ENCODE data around the gene DENND2A. TPM values are rescaled to one million over a fixed set of nuclear protein-coding genes. Genes with fewer than 3 reads are reported as not detected.

The DENND2A gene
- total and polyA plus RNA-seq, 10 of the 15 experiments (the other 5 are each of a cell fraction or from before 2014, with no cell fraction given), result 0.01 TPM; not detected in 9

- Histone ChIP-seq H3K27ac (ENCODE audit: control insufficient read depth, insufficient read depth) (peak overlapping the region; percentile 76), H3K9ac (ENCODE audit: control insufficient read depth, insufficient read depth, low read length) (peak overlapping the region; percentile 82), H2AFZ (ENCODE audit: control insufficient read depth, low read depth, low read length) (peak overlapping the region; percentile 48), H3K4me1 (ENCODE audit: control insufficient read depth, insufficient read depth, low read length) (peaks cover 13% of the 10 kb centered on the region), H3K36me3 (ENCODE audit: control insufficient read depth in 2 of 2, insufficient read depth in 2 of 2, low read length in 1 of 2) (no peaks in the 10 kb centered on the region), H3K79me2 (ENCODE audit: control insufficient read depth, insufficient read depth, low read length) (peaks cover 46% of the 10 kb centered on the region), H3K4me3 (peak overlapping the region; percentile 98), H3K4me2 (ENCODE audit: control insufficient read depth, insufficient read depth) (peak overlapping the region; percentile 90; the same call in 1 of the 2 replicates), H4K20me1 (ENCODE audit: control insufficient read depth, insufficient read depth) (peaks cover 4% of the 10 kb centered on the region), H3K27me3 (replicated peaks in 1 of 2; ENCODE audit: control insufficient read depth in 2 of 2, insufficient read depth in 2 of 2, low read length in 1 of 2) (no peaks in the 10 kb centered on the region), H3K9me3 (replicated peaks; ENCODE audit: control insufficient read depth, insufficient read depth, low read length) (no peaks in the 10 kb centered on the region)
- no TSS peak for BruUV-seq (replicated peaks)
- intact Hi-C loops (cut with micrococcal nuclease; ENCODE audit: unreplicated experiment), result loop anchor here (5.0 kb wide), 2 partner anchors 301 to 534 kb away; partner anchors contain the start of genes KDM7A and MRPS33
- ChIA-PET RAD21 (ENCODE audit: unreplicated experiment) (interaction anchor here (0.7 to 2.0 kb wide), 7 partner anchors 11 to 534 kb away, joined by 3 to 8 read pairs (median 5); partner anchors contain the start of gene SLC37A3), SMC1A (ENCODE audit: uncharacterized antibody, unreplicated experiment) (interaction anchor here (0.8 to 3.9 kb wide), 7 partner anchors 10 to 876 kb away, joined by 3 to 27 read pairs (median 3); no protein-coding TSS in a partner anchor), POLR2A (interaction anchor here (0.6 to 1.4 kb wide), 4 partner anchors 10 to 46 kb away, joined by 3 to 4 read pairs (median 3); no protein-coding TSS in a partner anchor), CTCF (interaction anchor here (0.6 to 5.2 kb wide), 8 partner anchors 12 to 1044 kb away, joined by 3 to 67 read pairs (median 3); partner anchors contain the start of gene KDM7A)
- in situ Hi-C loops (cut with MboI), result no loop called here
- FAIRE-seq, result no peak
- peak; percentile 54 for ATAC-seq
- WGBS (ENCODE audit: insufficient coverage, insufficient replicate concordance, low lambda C conversion rate, missing lambda C conversion rate), result under 1% methylated on average over 47 of the region's 69 CpGs
- TF ChIP-seq KAT2A (conservative IDR thresholded peaks at IDR 0.05; ENCODE audit: control insufficient read depth, low read depth, low read length), result no peak
- TF ChIP-seq GATAD2B (conservative IDR thresholded peaks at IDR 0.05; ENCODE audit: low read depth), result 0 out of 2 replicates have a peak, but pooled peaks have one; percentile 41
- TF ChIP-seq SMARCA5 (IDR thresholded peaks at IDR 0.05), result 0 out of 2 replicates have a peak, but pooled peaks have one; percentile 46
- TF ChIP-seq NBN (IDR thresholded peaks at IDR 0.05), result peak; percentile 18; the same call in 1 of the 2 replicates
- TF ChIP-seq RUNX3 (IDR thresholded peaks at IDR 0.05; ENCODE audit: low read length), result 0 out of 2 replicates have a peak, but pooled peaks have one; percentile 28
- 0 out of 2 replicates have a peak, but pooled peaks have one; percentile 35 for TF ChIP-seq NR2F1 (conservative IDR thresholded peaks at IDR 0.05)
- TF ChIP-seq LARP7 (IDR thresholded peaks at IDR 0.05), result peak; percentile 84
- 0 out of 2 replicates have a peak, but pooled peaks have one; percentile 38 for TF ChIP-seq MXI1 (IDR thresholded peaks at IDR 0.05; ENCODE audit: low read depth, low read length)
- TF ChIP-seq, protein P1, sequence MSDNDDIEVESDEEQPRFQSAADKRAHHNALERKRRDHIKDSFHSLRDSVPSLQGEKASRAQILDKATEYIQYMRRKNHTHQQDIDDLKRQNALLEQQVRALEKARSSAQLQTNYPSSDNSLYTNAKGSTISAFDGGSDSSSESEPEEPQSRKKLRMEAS (IDR thresholded peaks at IDR 0.05; ENCODE audit: low read depth, low read length), result no peak
- no peak for DNase-seq (ENCODE audit: low read depth, low spot score)
These were observed 162.2 kb downstream of the DENND2A start for GRCh38 chr7:140478246-140479061.

Data from GM12878 (cell line).